ENCODE data around the gene ETS2. TPM values are rescaled to one million over a fixed set of nuclear protein-coding genes. Genes with fewer than 3 reads are reported as not detected.

Gene ETS2
- total and polyA plus RNA-seq, 2 of the 8 experiments (the other 6 are each of a cell fraction or from before 2014, with no cell fraction given): 11.0 to 45.1 TPM

GRCh38 chr21:38798481-38798882, 7.2 kb upstream of the ETS2 start:
- no peak overlapping the region for H3K4me2 ChIP-seq (ENCODE audit: insufficient read depth in 1 of 2, low read depth in 2 of 2, low read length in 2 of 2)
- 77% methylated on average over 7 of the region's 7 CpGs; no CpG with 5 or more reads in 1 of the 2 experiments for WGBS, 2 experiments (ENCODE audit: extremely low coverage in 1 of 2, insufficient coverage in 1 of 2, insufficient read length in 1 of 2, insufficient replicate concordance in 2 of 2, low coverage in 1 of 2, low lambda C conversion rate in 2 of 2, missing lambda C conversion rate in 1 of 2)
- no peak overlapping the region for H2AK5ac ChIP-seq (ENCODE audit: low read depth, low read length)
- H3K27me3 ChIP-seq (replicated peaks in 1 of 4; ENCODE audit: control insufficient read depth in 3 of 4, extremely low read depth in 1 of 4, insufficient read depth in 3 of 4, low read length in 3 of 4): peaks cover 0 to 2% (median 0%) of the 10 kb centered on the region in 4 experiments; a peak in 1 of 7 replicates
- H3K9ac ChIP-seq (replicated peaks in 1 of 4; ENCODE audit: extremely low read depth in 1 of 4, low read depth in 3 of 4, low read length in 3 of 4): no peak overlapping the region
- H3K14ac ChIP-seq (ENCODE audit: insufficient read length): no peak overlapping the region
- POLR2A ChIA-PET (ENCODE audit: partially characterized antibody): no interaction called here
- H4K20me1 ChIP-seq (replicated peaks in 1 of 2; ENCODE audit: control insufficient read depth in 1 of 2, insufficient read depth in 2 of 2, low read length in 2 of 2): no peaks in the 10 kb centered on the region
- no peak overlapping the region for H2BK5ac ChIP-seq (ENCODE audit: low read depth, low read length)
- no peak overlapping the region for H3K4me3 ChIP-seq (ENCODE audit: extremely low read depth in 1 of 4, insufficient read depth in 2 of 4, low read depth in 3 of 4, low read length in 4 of 4)
- TF ChIP-seq EP300 (IDR thresholded peaks at IDR 0.05; ENCODE audit: borderline replicate concordance in 1 of 2, low read depth in 2 of 2, low read length in 2 of 2) (no peak), TCF12 (IDR thresholded peaks at IDR 0.05; ENCODE audit: low read depth, low read length) (no peak), RXRA (IDR thresholded peaks at IDR 0.05; ENCODE audit: insufficient read depth, low read depth, low read length) (no peak), CTCF (IDR thresholded peaks at IDR 0.05; ENCODE audit: control extremely low read depth in 1 of 3, insufficient read depth in 1 of 3, low read depth in 1 of 3, low read length in 3 of 3) (no peak)
- no peaks in the 10 kb centered on the region for H3K79me1 ChIP-seq (ENCODE audit: low read depth, low read length)
- H3K9me3 ChIP-seq (ENCODE audit: insufficient read depth in 2 of 2, low read depth in 1 of 2, low read length in 1 of 2): no peaks in the 10 kb centered on the region
- DNase-seq (ENCODE audit: low read depth in 1 of 2, low spot score in 2 of 2): no peak
- H3K27ac ChIP-seq (ENCODE audit: low read depth, low read length): no peak overlapping the region
- H3K4ac ChIP-seq (replicated peaks; ENCODE audit: insufficient read length, low read depth, low read length): no peak overlapping the region
- no peaks in the 10 kb centered on the region; a peak in 1 of 7 replicates for H3K4me1 ChIP-seq (replicated peaks in 1 of 4; ENCODE audit: control insufficient read depth in 3 of 4, insufficient read depth in 4 of 4, low read length in 3 of 4)
- no peaks in the 10 kb centered on the region for H3K23me2 ChIP-seq (ENCODE audit: low read depth, low read length)
- H2AFZ ChIP-seq (ENCODE audit: low read length): no peak overlapping the region
- H3K36me3 ChIP-seq (ENCODE audit: control insufficient read depth in 2 of 4, insufficient read depth in 4 of 4, low read length in 3 of 4): no peaks in the 10 kb centered on the region
- CTCF ChIA-PET (ENCODE audit: partially characterized antibody): no interaction called here
- no peak overlapping the region for H4K91ac ChIP-seq (replicated peaks; ENCODE audit: insufficient read length, low read length)
- no peak overlapping the region for H4K5ac ChIP-seq (ENCODE audit: insufficient read length, low read depth, low read length)
- no peak overlapping the region for H3K23ac ChIP-seq (ENCODE audit: insufficient read length)
- H3K18ac ChIP-seq (ENCODE audit: extremely low read depth, low read length): no peak overlapping the region
- no peak overlapping the region for H4K8ac ChIP-seq (ENCODE audit: extremely low read depth, insufficient read depth, low read length)
- H2BK120ac ChIP-seq (replicated peaks; ENCODE audit: low read depth, low read length): no peak overlapping the region
- FAIRE-seq: no peak
- H2BK15ac ChIP-seq (ENCODE audit: low read length): no peak overlapping the region
- H2BK20ac ChIP-seq (ENCODE audit: low read length): no peak overlapping the region
- H3K56ac ChIP-seq (replicated peaks; ENCODE audit: insufficient read length, low read depth, low read length): no peak overlapping the region
- no peak overlapping the region for H2BK12ac ChIP-seq (ENCODE audit: low read depth, low read length)
- H3K79me2 ChIP-seq (ENCODE audit: control insufficient read depth in 1 of 2, insufficient read depth in 2 of 2, low read length in 2 of 2): no peaks in the 10 kb centered on the region
